Tibial nerve (tissue), 4 donors: ENCODE data around the gene LRTM2. TPM values are rescaled to one million over a fixed set of nuclear protein-coding genes. Genes with fewer than 3 reads are reported as not detected.
"Not testable (repeated sequence)": the region's sequence is repeated elsewhere in the genome, so short reads cannot be mapped to it uniquely, and the experiment has no call there.

Source experiments
- DNase-seq, 2 donors: peaks; one replicate each; pipeline ENCODE4 v3.0.0-alpha.2; 2019; ENCODE audit warnings: low spot score in 2 of 2
- H3K27ac ChIP-seq, 4 donors: fragments of 200-600 bp; sonication (generic) in 3 of 4; one replicate each; pipeline ENCODE4 v1.5.1; 2017 to 2019; ENCODE audit warnings: mild to moderate bottlenecking in 1 of 4
- H3K27me3 ChIP-seq, 2 donors: fragments of 200-600 bp; sonication (generic) in 1 of 2; one replicate each; pipeline versions ENCODE4 v1.5.1 to v1.6.0; 2017 to 2019
- H3K36me3 ChIP-seq, 3 donors: fragments of 200-600 bp; sonication (generic); one replicate each; pipeline ENCODE4 v1.5.1; 2018 to 2019
- H3K4me1 ChIP-seq, 4 donors: fragments of 200-600 bp; sonication (generic) in 3 of 4; one replicate each; pipeline ENCODE4 v1.5.1; 2017 to 2019
- H3K4me3 ChIP-seq, 4 donors: fragments of 200-600 bp; sonication (generic) in 3 of 4; one replicate each; pipeline ENCODE4 v1.5.1; 2017 to 2019; ENCODE audit warnings: mild to moderate bottlenecking in 1 of 4, moderate library complexity in 1 of 4
- H3K9me3 ChIP-seq, 4 donors: fragments of 200-600 bp; sonication (generic) in 3 of 4; one replicate each; pipeline ENCODE4 v1.5.1; 2017 to 2019
- EP300 ChIP-seq, 2 donors: sonication (generic); formaldehyde crosslinking; IDR thresholded peaks; one replicate each; pipeline ENCODE4 v1.6.1; 2017; ENCODE audit warnings: antibody characterized with exemption in 2 of 2, mild to moderate bottlenecking in 1 of 2
- POLR2A ChIP-seq, 2 donors: fragments of 450-650 bp; IDR thresholded peaks; one replicate each; pipeline ENCODE4 v1.6.1; 2017; ENCODE audit warnings: antibody characterized with exemption in 2 of 2, mild to moderate bottlenecking in 2 of 2, moderate library complexity in 2 of 2
- WGBS, 2 donors: methylation state at CpG; one replicate each; pipeline ENCODE4 v1.1.5; 2018; 5-methylcytosine and 5-hydroxymethylcytosine counted together
- total RNA-seq, 4 donors: library from RNA; depleted of rRNA; stranded (reverse); fragments of >200 nt; gene quantifications; one replicate each; pipeline ENCODE4 v1.1.0, GENCODE V29; 2016
- TF ChIP-seq, protein P1 (sequence below), 5 experiments: fragments of 200-600 bp in 3 of 5; fragments of 450-650 bp in 2 of 5; sonication (generic) in 3 of 5; IDR thresholded peaks; one replicate each; pipeline ENCODE4 v1.5.1; 2016 to 2019; ENCODE audit warnings: antibody characterized with exemption in 5 of 5, mild to moderate bottlenecking in 3 of 5, moderate library complexity in 2 of 5

The LRTM2 gene
- total RNA-seq, 4 donors from 2014 or later, result not detected

DNA sequence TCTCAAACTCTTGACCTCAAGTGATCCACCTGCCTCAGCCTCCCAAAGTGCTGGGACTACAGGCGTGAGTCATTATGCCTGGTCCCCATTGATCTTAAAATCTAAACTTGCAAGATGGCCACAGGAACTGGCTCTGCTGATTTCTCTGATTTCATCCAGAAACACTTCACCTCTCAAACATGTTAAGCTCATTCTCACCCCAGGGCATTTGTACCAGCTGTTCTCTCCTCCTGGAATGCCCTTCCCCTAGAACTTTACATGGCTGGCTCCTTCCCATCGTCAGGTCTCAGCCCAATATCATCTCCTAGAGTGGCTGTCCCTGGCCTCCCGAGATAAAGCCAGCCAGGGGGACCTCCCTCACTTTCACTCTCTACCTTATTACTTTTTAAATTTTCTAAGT lies 5.3 kb upstream of the LRTM2 start:
- H3K4me1 ChIP-seq, result peaks cover 0 to 39% (median 4%) of the 10 kb centered on the region in 4 donors
- peaks cover 0 to 12% of the 10 kb centered on the region in 2 donors for H3K27me3 ChIP-seq
- no peaks in the 10 kb centered on the region for H3K9me3 ChIP-seq
- TF ChIP-seq EP300 (IDR thresholded peaks at IDR 0.05) (no peak), POLR2A (IDR thresholded peaks at IDR 0.05) (no peak)
- TF ChIP-seq, protein P1, sequence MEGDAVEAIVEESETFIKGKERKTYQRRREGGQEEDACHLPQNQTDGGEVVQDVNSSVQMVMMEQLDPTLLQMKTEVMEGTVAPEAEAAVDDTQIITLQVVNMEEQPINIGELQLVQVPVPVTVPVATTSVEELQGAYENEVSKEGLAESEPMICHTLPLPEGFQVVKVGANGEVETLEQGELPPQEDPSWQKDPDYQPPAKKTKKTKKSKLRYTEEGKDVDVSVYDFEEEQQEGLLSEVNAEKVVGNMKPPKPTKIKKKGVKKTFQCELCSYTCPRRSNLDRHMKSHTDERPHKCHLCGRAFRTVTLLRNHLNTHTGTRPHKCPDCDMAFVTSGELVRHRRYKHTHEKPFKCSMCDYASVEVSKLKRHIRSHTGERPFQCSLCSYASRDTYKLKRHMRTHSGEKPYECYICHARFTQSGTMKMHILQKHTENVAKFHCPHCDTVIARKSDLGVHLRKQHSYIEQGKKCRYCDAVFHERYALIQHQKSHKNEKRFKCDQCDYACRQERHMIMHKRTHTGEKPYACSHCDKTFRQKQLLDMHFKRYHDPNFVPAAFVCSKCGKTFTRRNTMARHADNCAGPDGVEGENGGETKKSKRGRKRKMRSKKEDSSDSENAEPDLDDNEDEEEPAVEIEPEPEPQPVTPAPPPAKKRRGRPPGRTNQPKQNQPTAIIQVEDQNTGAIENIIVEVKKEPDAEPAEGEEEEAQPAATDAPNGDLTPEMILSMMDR (IDR thresholded peaks at IDR 0.05), result no peak
- no peak overlapping the region for H3K27ac ChIP-seq
- no peak overlapping the region for H3K4me3 ChIP-seq
- no peak for DNase-seq
- 86 to 91% methylated on average over 3 of the region's 3 CpGs for WGBS, 2 donors
- H3K36me3 ChIP-seq, result no peaks in the 10 kb centered on the region

DNA sequence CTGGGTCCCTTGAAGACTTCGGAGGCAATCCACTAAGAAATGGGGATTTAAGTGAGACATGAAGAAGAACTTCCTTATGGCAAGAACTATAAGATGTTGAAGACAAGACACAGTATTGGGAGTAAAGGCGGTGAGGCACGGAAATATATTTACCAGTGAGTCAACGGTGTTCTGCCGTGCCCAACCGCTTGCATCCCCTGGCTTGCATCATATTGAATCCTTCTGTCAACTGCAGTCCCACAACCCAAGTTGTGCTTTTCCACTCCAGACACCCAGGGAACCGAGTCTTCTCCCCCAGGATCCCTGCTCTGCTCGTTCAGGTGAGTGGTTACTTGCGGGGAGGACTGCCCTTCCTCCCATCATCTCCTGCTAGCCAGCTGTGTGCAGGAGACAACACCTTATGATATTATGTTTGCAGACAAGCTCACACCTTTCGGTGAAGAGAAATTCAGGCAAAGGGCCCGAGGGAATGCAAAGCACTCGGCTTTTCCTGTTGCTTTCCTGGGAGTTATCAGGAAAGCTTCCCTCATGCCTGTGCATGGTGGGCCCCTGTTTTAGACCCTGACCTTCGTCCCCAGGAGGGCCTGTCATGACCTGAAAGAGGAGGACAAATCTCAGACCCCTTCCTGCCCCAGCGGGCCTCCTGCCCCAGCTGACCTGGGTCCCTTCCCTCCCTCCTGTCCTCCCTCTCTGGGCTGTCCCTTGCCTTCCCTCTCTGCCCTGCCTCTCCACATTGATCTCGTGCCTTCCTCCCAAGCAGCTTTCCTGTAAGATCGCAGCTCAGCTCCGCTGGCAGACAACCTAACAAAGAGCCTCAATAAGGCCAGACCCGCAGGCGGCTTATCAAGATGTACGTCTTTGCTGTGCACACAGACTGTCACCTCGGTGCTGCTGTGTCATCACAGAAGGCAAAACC lies 4.3 kb upstream of the LRTM2 start:
- no peaks in the 10 kb centered on the region for H3K9me3 ChIP-seq
- no peaks in the 10 kb centered on the region for H3K36me3 ChIP-seq
- H3K4me3 ChIP-seq, result no peak overlapping the region
- DNase-seq, result no peak
- WGBS, 2 donors, result 68% methylated on average over 21 of the region's 21 CpGs
- no peak for TF ChIP-seq POLR2A (IDR thresholded peaks at IDR 0.05)
- TF ChIP-seq, protein P1 (IDR thresholded peaks at IDR 0.05), result no peak
- TF ChIP-seq EP300 (IDR thresholded peaks at IDR 0.05), result no peak
- H3K4me1 ChIP-seq, result peaks cover 0 to 37% (median 4%) of the 10 kb centered on the region in 4 donors
- no peak overlapping the region for H3K27ac ChIP-seq
- H3K27me3 ChIP-seq, result peaks cover 0 to 22% of the 10 kb centered on the region in 2 donors

DNA sequence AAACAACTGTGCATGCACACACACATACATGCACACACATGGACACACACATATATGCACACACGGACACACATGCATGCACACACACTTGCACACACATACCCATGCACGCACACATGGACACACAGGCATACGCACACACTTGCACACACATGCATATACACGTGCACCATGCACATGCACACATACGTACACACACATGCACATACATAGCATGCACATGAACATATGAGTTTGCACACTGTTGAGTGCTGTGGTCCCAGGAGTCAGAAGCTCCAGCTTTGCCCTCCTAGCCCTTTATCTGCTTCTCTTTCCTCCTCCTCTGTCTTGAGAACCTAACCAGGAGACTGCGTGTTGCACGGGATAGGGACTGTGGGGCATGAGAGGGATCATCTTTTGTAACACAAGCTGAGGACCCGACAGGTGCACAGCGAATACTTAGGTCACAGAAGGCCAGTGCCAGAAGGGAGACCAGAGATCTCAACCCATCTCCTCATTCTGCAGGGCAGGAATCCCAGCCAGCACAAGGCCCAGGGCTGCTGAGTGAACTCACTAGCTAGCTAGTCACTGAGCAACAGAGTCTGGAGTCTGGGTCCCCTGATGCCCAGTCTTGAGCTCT lies 3.5 kb upstream of the LRTM2 start:
- no peak for TF ChIP-seq POLR2A (IDR thresholded peaks at IDR 0.05)
- no peak for TF ChIP-seq EP300 (IDR thresholded peaks at IDR 0.05)
- TF ChIP-seq, protein P1 (IDR thresholded peaks at IDR 0.05), result no peak
- peaks cover 0 to 30% (median 4%) of the 10 kb centered on the region in 4 donors for H3K4me1 ChIP-seq
- 93% methylated on average over 9 of the region's 9 CpGs for WGBS, 2 donors
- DNase-seq, result no peak
- no peaks in the 10 kb centered on the region for H3K36me3 ChIP-seq
- H3K4me3 ChIP-seq, result no peak overlapping the region
- H3K27me3 ChIP-seq, result peaks cover 0 to 29% of the 10 kb centered on the region in 2 donors
- no peak overlapping the region for H3K27ac ChIP-seq
- no peaks in the 10 kb centered on the region for H3K9me3 ChIP-seq

DNA sequence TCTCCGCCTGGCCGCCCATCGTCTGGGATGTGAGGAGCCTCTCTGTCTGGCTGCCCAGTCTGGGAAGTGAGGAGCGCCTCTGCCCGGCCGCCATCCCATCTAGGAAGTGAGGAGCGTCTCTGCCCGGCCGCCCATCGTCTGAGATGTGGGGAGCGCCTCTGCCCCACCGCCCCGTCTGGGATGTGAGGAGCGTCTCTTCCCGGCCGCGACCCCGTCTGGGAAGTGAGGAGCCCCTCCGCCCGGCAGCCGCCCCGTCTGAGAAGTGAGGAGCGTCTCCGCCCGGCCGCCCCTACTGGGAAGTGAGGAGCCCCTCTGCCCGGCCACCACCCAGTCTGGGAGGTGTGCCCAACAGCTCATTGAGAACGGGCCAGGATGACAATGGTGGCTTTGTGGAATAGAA lies 2.4 kb upstream of the LRTM2 start:
- H3K9me3 ChIP-seq, H3K4me3 ChIP-seq, H3K27ac ChIP-seq, H3K36me3 ChIP-seq, DNase-seq: not testable (repeated sequence)
- H3K27me3 ChIP-seq, result peaks cover 0 to 40% of the 10 kb centered on the region in 2 donors
- H3K4me1 ChIP-seq, result peaks cover 0 to 21% (median 4%) of the 10 kb centered on the region in 4 donors
- WGBS, 2 donors, result 84 to 91% methylated on average over 9 to 25 of the region's 28 CpGs

- DNase-seq, result no peak
- no peaks in the 10 kb centered on the region for H3K36me3 ChIP-seq
- H3K4me1 ChIP-seq, result peaks cover 0 to 10% (median 0%) of the 10 kb centered on the region in 4 donors
- TF ChIP-seq, protein P1 (IDR thresholded peaks at IDR 0.05), result no peak
- TF ChIP-seq EP300 (IDR thresholded peaks at IDR 0.05) (no peak), POLR2A (IDR thresholded peaks at IDR 0.05) (no peak)
- peaks cover 0 to 51% of the 10 kb centered on the region in 2 donors for H3K27me3 ChIP-seq
- H3K4me3 ChIP-seq, result no peak overlapping the region
- WGBS, 2 donors, result 67 to 70% methylated on average over 9 of the region's 9 CpGs
- H3K27ac ChIP-seq, result no peak overlapping the region
- H3K9me3 ChIP-seq, result no peaks in the 10 kb centered on the region
Measured at GRCh38 chr12:1819050-1819449, 1.3 kb upstream of the LRTM2 start.
